HG03060 (cell line): Measurements from ENCODE around the gene TECR.
"Not testable (repeated sequence)": the region's sequence is repeated elsewhere in the genome, so short reads cannot be mapped to it uniquely, and the experiment has no call there.

Source experiments
- ATAC-seq: cut with Tn5 transposase; IDR thresholded peaks from one replicate; pipeline ENCODE4 v1.9.1; 2021; ENCODE audit warnings: low read depth, moderate number of reproducible peaks; ENCODE audit not compliant: unreplicated experiment

The TECR gene

GRCh38 chr19:14529254-14530004, at the start of gene TECR:
TSS of gene TECR (plus strand) at chr19:14529594. CDS start at chr19:14529697, 103 bp downstream.
- ATAC-seq: peak; percentile 88

GRCh38 chr19:14479975-14480699, 49.3 kb upstream of the TECR start:
- ATAC-seq: no peak

DNA sequence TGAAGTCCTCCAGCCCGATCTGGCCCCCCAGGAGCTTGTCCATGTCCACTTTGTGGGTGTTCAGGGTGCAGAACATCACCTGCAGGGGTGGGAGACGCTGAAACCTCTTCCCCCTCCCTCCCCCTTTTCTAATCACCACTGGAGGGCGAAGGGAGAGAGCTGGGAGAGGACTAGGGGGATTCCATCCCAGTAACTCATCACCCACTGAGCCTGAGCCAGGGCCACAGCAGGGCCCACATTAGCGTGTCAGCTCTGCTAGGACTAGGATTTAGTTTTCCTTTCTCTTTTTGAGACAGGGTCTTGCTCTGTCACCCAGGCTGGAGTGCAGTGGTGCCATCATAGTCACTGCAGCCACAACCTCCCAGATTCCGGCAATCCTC, 48.7 kb upstream of the TECR start:
- no peak for ATAC-seq

- no peak for ATAC-seq
Observed at GRCh38 chr19:14482172-14482941, 47.0 kb upstream of the TECR start.

GRCh38 chr19:14487370-14488125, 41.8 kb upstream of the TECR start:
- no peak for ATAC-seq

GRCh38 chr19:14492756-14493337, 36.5 kb upstream of the TECR start:
- ATAC-seq: no peak

GRCh38 chr19:14494411-14494810, 35.0 kb upstream of the TECR start:
- no peak for ATAC-seq

- ATAC-seq: no peak
Observed at GRCh38 chr19:14494910-14495671, 34.3 kb upstream of the TECR start.

DNA sequence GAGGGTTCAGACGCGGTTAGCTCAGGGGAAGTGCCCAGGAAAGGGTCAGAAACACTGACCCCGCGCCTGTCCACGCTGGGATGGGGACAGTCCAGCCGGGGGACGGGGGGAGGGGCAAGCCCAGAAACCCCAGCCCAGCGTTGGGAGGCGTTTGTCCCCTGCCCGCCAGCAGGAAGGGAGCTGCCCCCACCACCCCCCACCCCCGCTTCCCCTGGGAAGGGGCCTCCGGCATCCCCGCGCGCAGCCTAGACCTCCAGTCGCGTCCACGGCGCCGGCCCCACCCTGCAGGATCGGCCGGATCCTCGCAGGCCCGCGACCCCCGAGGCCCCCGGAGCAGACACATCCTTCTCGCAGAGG, 33.7 kb upstream of the TECR start:
- ATAC-seq: no peak

DNA sequence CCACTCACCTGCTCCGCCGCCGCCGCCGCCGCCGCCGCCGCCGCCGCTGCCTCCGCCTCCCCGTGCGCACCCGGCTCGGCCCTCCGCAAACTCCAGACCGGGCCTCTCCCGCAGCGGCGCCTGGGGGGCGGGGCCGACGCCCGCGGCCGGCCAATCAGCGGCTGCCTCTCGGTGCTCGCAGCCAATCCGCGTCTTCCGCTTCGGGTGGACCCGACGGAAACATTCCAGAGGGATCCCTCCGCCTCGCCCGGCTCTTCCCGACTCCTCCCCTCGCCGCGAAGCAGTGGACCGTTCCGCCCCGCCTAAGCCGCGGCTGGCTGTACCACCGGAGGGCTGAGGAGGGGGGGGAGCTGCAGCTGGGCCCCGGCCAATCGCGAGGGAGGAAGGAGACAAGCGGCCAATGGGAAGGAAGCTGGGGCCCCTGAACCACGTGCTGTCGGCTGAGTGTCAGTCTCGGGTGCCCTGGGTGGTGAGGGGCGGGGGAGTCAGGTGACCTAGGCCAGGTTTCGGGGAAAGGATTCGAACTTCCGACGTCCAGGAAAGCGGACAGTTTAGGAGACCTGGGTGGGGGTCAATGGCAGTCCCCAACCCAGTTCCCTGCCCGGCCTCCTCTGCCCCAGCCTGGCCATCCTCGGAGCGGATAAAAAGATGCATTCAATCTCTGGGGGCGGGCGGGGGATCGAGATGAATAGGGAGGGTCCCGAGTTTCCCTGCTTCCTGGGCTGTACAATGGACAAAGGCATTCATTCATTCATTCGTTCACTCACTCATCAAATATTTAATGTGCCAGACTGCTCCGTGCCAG, 33.2 kb upstream of the TECR start, which contains the start of gene GIPC1:
TSS of gene GIPC1 (minus strand) at position 99 of the 805 bp plus-strand sequence. CDS start 13,151 bp downstream, outside the sequence.
- ATAC-seq: no peak

DNA sequence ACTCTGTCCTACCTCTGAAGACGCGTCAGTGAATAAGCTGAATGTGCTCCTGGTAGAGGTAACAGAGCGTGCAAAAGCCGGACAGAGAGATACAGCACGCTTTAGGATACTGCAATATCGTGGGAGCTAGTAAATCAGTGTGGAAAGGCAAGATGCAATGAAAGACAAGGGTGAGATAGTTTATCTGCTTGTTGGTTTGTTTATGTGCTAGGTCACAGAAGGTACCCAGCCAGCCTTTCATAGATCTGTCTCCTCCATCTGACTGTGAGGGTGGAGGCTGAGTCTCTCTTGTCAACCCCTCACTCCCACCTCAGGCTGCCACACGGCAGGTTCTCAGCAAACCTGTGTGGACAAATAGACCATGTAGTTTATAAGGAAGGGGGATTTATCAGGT, 32.6 kb upstream of the TECR start:
- no peak for ATAC-seq

- ATAC-seq: no peak
Observed at GRCh38 chr19:14497228-14497921, 32.0 kb upstream of the TECR start.

DNA sequence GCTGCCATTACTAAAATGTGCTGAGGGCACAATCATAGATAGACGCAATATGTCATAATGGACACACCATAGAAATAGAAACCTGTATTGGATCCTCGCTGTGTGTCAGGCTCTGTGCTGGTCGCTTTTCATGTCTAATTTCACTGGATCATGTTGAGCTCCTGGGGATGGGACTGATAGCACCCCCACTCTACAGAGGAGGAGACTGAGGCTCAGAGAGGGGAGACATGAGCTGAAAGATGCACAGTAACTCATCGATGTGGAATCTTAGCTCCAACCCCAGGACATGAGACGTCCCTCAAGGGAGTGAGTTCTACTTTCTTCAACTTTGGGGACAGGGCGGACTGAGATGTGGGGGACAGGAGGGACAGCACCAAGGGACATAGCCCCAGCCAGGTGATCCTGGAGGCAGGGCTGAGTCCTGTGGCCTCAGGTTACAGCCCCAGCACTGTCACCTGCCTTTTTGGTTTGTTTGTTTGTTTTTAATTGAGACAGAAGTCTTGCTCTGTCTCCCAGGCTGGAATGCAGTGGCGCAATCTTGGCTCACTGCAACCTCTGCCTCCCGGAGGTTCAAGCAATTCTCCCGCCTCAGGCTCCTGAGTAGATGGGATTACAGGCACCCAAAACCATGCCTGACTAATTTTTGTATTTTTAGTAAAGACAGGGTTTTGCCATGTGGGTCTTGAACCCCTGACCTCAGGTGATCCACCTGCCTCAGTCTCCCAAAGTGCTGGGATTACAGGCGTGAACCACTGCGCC, 26.9 kb upstream of the TECR start:
- no peak for ATAC-seq

DNA sequence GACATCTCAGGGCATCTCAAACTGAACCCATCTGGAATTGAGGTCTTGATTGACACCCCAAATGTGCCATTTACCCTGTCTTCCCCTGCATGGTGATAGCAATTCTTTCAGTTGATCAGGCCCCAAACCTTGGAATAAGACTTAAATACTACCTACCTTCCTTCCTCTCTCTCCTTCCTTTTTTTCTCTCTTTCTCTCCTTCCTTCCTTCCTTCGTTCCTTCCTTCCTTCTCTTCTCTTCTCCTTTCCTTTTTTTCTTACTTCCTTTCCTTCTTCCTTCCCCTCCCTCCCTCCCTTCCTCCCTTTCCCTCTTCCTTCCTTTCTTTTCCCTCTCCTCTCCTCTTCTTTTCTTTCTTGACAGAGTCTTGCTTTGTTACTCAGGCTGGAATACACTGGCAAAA, 26.1 kb upstream of the TECR start:
- ATAC-seq: no peak

- ATAC-seq: not testable (repeated sequence)
Observed at GRCh38 chr19:14504575-14504974, 24.8 kb upstream of the TECR start.

DNA sequence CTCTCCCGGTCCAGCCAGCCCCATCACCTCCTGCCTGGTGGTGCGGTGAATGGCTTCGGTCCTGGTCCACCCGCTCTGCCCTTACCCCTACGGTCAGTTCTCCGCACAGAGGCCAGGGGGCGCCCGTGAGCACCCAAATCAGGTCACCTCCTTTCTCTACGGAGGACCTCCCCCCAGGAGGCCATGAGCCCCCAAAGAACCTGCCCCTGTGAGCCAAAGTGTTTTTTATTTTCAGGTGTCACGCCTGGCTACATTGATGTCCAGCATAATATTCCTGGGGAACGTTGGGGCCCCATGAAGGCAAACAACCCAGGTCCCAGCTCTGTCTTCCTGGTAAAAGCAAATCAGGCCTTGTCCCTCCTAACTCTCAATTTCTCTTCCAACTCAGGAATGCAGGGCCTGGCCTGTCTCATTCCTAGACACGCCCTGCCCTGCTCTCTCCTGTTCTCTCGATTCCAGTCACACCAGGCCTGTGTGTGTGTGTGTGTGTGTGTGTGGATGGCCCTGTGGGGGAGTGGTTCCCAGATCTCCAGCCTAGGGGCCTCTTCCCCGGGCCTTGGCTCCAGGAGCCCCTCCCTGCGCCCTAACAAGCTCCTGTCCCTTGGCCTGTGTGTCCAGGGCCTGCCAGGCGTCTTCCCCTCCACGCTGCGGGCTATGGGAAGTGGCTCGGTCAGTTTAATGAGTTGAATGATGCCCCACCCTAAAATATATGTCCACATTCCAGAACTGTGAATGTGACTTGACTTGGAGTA, 23.7 kb upstream of the TECR start:
- no peak for ATAC-seq
